Central memory CD8-positive, alpha-beta T cell (primary cell): ENCODE results near the gene CCNQ.

ENCODE experiments used
- ATAC-seq: fragments of 150-1000 bp; cut with Tn5 transposase; replicated peaks from 2 replicates; pipeline ENCODE4 v1.10.0; 2022; ENCODE audit warnings: mild to moderate bottlenecking, moderate FRiP score, moderate number of reproducible peaks; ENCODE audit not compliant: poor library complexity, severe bottlenecking; ENCODE audit errors: extremely low read depth
- DNase-seq, 2 donors: peaks; one replicate each; pipeline ENCODE4 v3.0.0; 2021; ENCODE audit warnings: low spot score in 2 of 2
- H3K27ac Mint-ChIP-seq: one replicate; pipeline ENCODE4 v1.8.0; 2022; ENCODE audit warnings: low read depth, mild to moderate bottlenecking, moderate library complexity, mixed read lengths
- H3K27me3 Mint-ChIP-seq: one replicate; pipeline ENCODE4 v1.8.0; 2022; ENCODE audit warnings: mixed read lengths
- H3K36me3 Mint-ChIP-seq: one replicate; pipeline ENCODE4 v1.8.0; 2022; ENCODE audit warnings: mild to moderate bottlenecking, moderate library complexity, mixed read lengths; ENCODE audit not compliant: insufficient read depth
- H3K4me1 Mint-ChIP-seq: one replicate; pipeline ENCODE4 v1.8.0; 2022; ENCODE audit warnings: mixed read lengths
- H3K4me3 Mint-ChIP-seq: one replicate; pipeline ENCODE4 v1.8.0; 2022; ENCODE audit warnings: mild to moderate bottlenecking, moderate library complexity, mixed read lengths
- H3K9me3 Mint-ChIP-seq: one replicate; pipeline ENCODE4 v1.8.0; 2022; ENCODE audit warnings: mixed read lengths

The CCNQ gene

GRCh38 chrX:153640736-153641575 is 42.0 kb upstream of the CCNQ start:
- no peak for ATAC-seq
- Mint-ChIP-seq H3K9me3 (no peaks in the 10 kb centered on the region), H3K27me3 (peaks cover 41% of the 10 kb centered on the region), H3K27ac (no peak overlapping the region), H3K36me3 (peaks cover 1% of the 10 kb centered on the region), H3K4me1 (peaks cover 5% of the 10 kb centered on the region), H3K4me3 (no peak overlapping the region)
- no peak for DNase-seq

- no peaks in the 10 kb centered on the region for H3K9me3 Mint-ChIP-seq
- peaks cover 5% of the 10 kb centered on the region for H3K4me1 Mint-ChIP-seq
- no peak overlapping the region for H3K4me3 Mint-ChIP-seq
- H3K36me3 Mint-ChIP-seq: peaks cover 1% of the 10 kb centered on the region
- peaks cover 33% of the 10 kb centered on the region for H3K27me3 Mint-ChIP-seq
- ATAC-seq: no peak
- no peak for DNase-seq
- H3K27ac Mint-ChIP-seq: no peak overlapping the region
These were observed 41.2 kb upstream of the CCNQ start for GRCh38 chrX:153640045-153640686.

- Mint-ChIP-seq H3K9me3 (no peaks in the 10 kb centered on the region), H3K27me3 (peaks cover 25% of the 10 kb centered on the region), H3K27ac (no peak overlapping the region), H3K4me3 (no peak overlapping the region), H3K4me1 (peaks cover 5% of the 10 kb centered on the region), H3K36me3 (peaks cover 1% of the 10 kb centered on the region)
- DNase-seq: no peak
- ATAC-seq: no peak
These were observed 40.5 kb upstream of the CCNQ start for GRCh38 chrX:153639177-153640044.

GRCh38 chrX:153638436-153639176 is 39.7 kb upstream of the CCNQ start:
- Mint-ChIP-seq H3K9me3 (no peaks in the 10 kb centered on the region), H3K36me3 (peaks cover 1% of the 10 kb centered on the region), H3K4me3 (no peak overlapping the region), H3K4me1 (peaks cover 5% of the 10 kb centered on the region), H3K27me3 (peaks cover 25% of the 10 kb centered on the region), H3K27ac (no peak overlapping the region)
- DNase-seq (no peak), ATAC-seq (no peak)

GRCh38 chrX:153638041-153638371 is 39.1 kb upstream of the CCNQ start:
- no peak overlapping the region for H3K27ac Mint-ChIP-seq
- H3K4me1 Mint-ChIP-seq: peaks cover 4% of the 10 kb centered on the region
- no peaks in the 10 kb centered on the region for H3K36me3 Mint-ChIP-seq
- H3K9me3 Mint-ChIP-seq: no peaks in the 10 kb centered on the region
- no peak for DNase-seq
- peaks cover 21% of the 10 kb centered on the region for H3K27me3 Mint-ChIP-seq
- ATAC-seq: no peak
- H3K4me3 Mint-ChIP-seq: no peak overlapping the region

GRCh38 chrX:153637121-153638040 is 38.4 kb upstream of the CCNQ start:
- H3K36me3 Mint-ChIP-seq: no peaks in the 10 kb centered on the region
- ATAC-seq (no peak), DNase-seq (no peak)
- H3K27me3 Mint-ChIP-seq: peaks cover 15% of the 10 kb centered on the region
- no peaks in the 10 kb centered on the region for H3K9me3 Mint-ChIP-seq
- no peaks in the 10 kb centered on the region for H3K4me1 Mint-ChIP-seq
- no peak overlapping the region for H3K4me3 Mint-ChIP-seq
- no peak overlapping the region for H3K27ac Mint-ChIP-seq

GRCh38 chrX:153636716-153637115 is 37.8 kb upstream of the CCNQ start:
- Mint-ChIP-seq H3K4me1 (no peaks in the 10 kb centered on the region), H3K4me3 (no peak overlapping the region), H3K27ac (no peak overlapping the region), H3K36me3 (no peaks in the 10 kb centered on the region), H3K9me3 (no peaks in the 10 kb centered on the region), H3K27me3 (peaks cover 12% of the 10 kb centered on the region)
- DNase-seq: no peak
- no peak for ATAC-seq

GRCh38 chrX:153635788-153636668 is 37.1 kb upstream of the CCNQ start:
- no peak overlapping the region for H3K27ac Mint-ChIP-seq
- DNase-seq (no peak), ATAC-seq (no peak)
- no peaks in the 10 kb centered on the region for H3K9me3 Mint-ChIP-seq
- no peaks in the 10 kb centered on the region for H3K36me3 Mint-ChIP-seq
- H3K4me3 Mint-ChIP-seq: no peak overlapping the region
- H3K4me1 Mint-ChIP-seq: no peaks in the 10 kb centered on the region
- H3K27me3 Mint-ChIP-seq: peaks cover 5% of the 10 kb centered on the region

GRCh38 chrX:153635388-153635787 is 36.4 kb upstream of the CCNQ start:
- Mint-ChIP-seq H3K4me1 (no peaks in the 10 kb centered on the region), H3K36me3 (no peaks in the 10 kb centered on the region), H3K27me3 (no peaks in the 10 kb centered on the region), H3K9me3 (no peaks in the 10 kb centered on the region), H3K4me3 (no peak overlapping the region), H3K27ac (no peak overlapping the region)
- ATAC-seq (no peak), DNase-seq (no peak)

GRCh38 chrX:153634832-153635231 is 35.9 kb upstream of the CCNQ start:
- ATAC-seq (no peak), DNase-seq (no peak)
- Mint-ChIP-seq H3K36me3 (no peaks in the 10 kb centered on the region), H3K27me3 (no peaks in the 10 kb centered on the region), H3K4me3 (no peak overlapping the region), H3K4me1 (no peaks in the 10 kb centered on the region), H3K27ac (no peak overlapping the region), H3K9me3 (no peaks in the 10 kb centered on the region)

GRCh38 chrX:153634236-153634635 is 35.3 kb upstream of the CCNQ start:
- Mint-ChIP-seq H3K4me1 (no peaks in the 10 kb centered on the region), H3K27me3 (no peaks in the 10 kb centered on the region), H3K36me3 (no peaks in the 10 kb centered on the region), H3K27ac (no peak overlapping the region), H3K4me3 (no peak overlapping the region), H3K9me3 (no peaks in the 10 kb centered on the region)
- ATAC-seq (no peak), DNase-seq (no peak)
